IPS-15b (cell line): ENCODE measurements around the gene KIF3C.
"Not testable (repeated sequence)": the region's sequence is repeated elsewhere in the genome, so short reads cannot be mapped to it uniquely, and the experiment has no call there.

ENCODE experiments used
- H3K27me3 ChIP-seq: one replicate; pipeline ENCODE4 v1.6.1; 2013; ENCODE audit warnings: low read length; ENCODE audit not compliant: control insufficient read depth, insufficient read depth
- H3K36me3 ChIP-seq: one replicate; pipeline ENCODE4 v1.6.1; 2013; ENCODE audit warnings: low read length; ENCODE audit not compliant: control insufficient read depth, insufficient read depth
- H3K4me1 ChIP-seq: one replicate; pipeline ENCODE4 v1.6.1; 2013; ENCODE audit warnings: mild to moderate bottlenecking, low read length; ENCODE audit not compliant: control insufficient read depth, insufficient read depth
- H3K4me3 ChIP-seq: one replicate; pipeline ENCODE4 v1.5.1; 2013; ENCODE audit warnings: low read depth, low read length
- H3K9ac ChIP-seq: one replicate; pipeline ENCODE4 v1.6.1; 2013; ENCODE audit warnings: low read depth, mild to moderate bottlenecking, low read length
- H3K9me3 ChIP-seq: one replicate; pipeline ENCODE4 v1.6.1; 2013; ENCODE audit warnings: mild to moderate bottlenecking, low read length; ENCODE audit not compliant: control insufficient read depth, insufficient read depth

Gene KIF3C

GRCh38 chr2:25979001-25979400 lies 3.3 kb downstream of the KIF3C start:
- H3K4me3 ChIP-seq = no peak overlapping the region
- no peak overlapping the region for H3K9ac ChIP-seq
- no peaks in the 10 kb centered on the region for H3K27me3 ChIP-seq
- H3K4me1 ChIP-seq = peaks cover 13% of the 10 kb centered on the region
- H3K36me3 ChIP-seq = peaks cover 4% of the 10 kb centered on the region
- no peaks in the 10 kb centered on the region for H3K9me3 ChIP-seq

DNA sequence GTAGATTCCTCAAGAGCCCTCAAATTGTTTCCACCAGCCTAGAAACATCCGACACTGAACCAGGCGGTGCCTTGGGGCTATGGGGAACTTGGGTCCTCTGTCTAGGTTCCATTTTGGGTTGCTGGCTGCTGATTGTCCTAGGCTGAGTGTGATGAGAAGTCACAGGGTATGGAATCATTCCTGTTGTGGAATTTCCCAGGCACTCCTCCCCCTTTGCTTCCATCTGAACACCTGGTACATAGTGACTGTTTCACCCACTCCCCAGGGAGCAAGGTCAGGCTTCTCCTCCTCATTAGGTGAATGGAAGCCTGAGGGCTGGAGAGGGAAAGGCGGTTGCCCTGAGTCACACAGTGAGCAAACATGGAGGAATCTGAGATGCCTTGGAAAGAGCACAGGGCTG lies 4.5 kb downstream of the KIF3C start:
- Histone ChIP-seq H3K9ac (no peak overlapping the region), H3K4me3 (no peak overlapping the region), H3K27me3 (no peaks in the 10 kb centered on the region), H3K36me3 (peaks cover 6% of the 10 kb centered on the region), H3K9me3 (no peaks in the 10 kb centered on the region), H3K4me1 (peaks cover 13% of the 10 kb centered on the region)

GRCh38 chr2:25976983-25977741 lies 5.1 kb downstream of the KIF3C start:
- peaks cover 6% of the 10 kb centered on the region for H3K36me3 ChIP-seq
- H3K4me3 ChIP-seq = no peak overlapping the region
- no peak overlapping the region for H3K9ac ChIP-seq
- no peaks in the 10 kb centered on the region for H3K9me3 ChIP-seq
- H3K4me1 ChIP-seq = peaks cover 13% of the 10 kb centered on the region
- no peaks in the 10 kb centered on the region for H3K27me3 ChIP-seq

DNA sequence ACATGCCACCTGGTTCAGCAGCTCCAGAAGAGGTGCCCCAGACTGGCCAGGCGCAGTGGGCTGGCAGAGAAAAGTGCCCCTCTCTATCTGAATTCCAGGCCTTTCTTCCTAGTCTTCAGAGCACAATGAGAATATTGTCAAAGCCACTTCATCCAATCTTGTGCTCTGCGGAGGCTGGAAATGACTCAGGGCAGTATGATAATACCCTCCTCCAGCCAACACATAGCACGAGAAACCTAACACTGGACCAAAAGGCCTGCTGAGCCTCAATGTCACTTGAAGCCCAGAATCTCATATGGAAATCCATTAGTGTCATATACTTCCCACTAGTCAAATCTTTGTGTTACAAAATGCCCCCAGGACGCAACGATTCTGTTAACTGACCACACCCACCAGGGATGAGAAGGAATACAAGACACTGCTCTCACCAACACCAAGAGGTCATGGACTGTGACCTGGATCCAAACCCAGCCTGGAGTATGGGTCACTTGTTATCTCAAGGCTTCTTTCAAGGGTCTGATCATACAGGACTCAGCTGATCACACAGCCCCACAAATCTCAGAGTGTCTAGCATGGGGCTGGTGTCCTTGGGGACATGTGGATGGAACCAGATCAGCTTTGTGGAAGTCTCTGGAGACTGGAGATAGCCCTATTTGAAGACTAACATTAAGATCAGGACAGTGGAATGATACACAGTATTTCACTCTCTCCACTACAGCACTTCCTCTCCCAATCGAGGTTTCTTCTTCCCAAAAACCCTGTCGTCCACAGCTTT lies 10.1 kb downstream of the KIF3C start:
- Histone ChIP-seq H3K4me3 (no peak overlapping the region), H3K9ac (no peak overlapping the region), H3K27me3 (no peaks in the 10 kb centered on the region), H3K4me1 (no peaks in the 10 kb centered on the region), H3K9me3 (no peaks in the 10 kb centered on the region), H3K36me3 (peaks cover 2% of the 10 kb centered on the region)

DNA sequence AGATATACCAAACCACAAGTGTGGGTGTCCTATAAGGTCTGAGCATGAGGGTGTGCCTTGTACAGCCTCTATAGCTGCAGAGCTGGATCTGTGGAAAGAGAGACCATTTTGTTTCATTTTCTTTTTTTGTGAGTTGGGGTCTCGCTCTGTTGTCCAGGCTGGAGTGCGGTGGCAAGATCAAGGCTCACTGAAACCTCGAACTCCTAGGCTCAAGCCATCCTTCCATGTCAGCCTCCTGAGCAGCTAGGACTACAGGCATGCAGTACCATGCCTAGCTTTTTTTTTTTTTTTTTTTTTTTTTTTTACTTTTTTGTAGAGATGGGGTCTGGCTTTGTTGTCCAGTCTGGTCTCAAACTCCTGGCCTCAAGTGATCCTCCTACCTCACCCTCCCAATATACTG lies 10.7 kb downstream of the KIF3C start:
- H3K36me3 ChIP-seq = peaks cover 2% of the 10 kb centered on the region
- H3K9me3 ChIP-seq = no peaks in the 10 kb centered on the region
- H3K4me1 ChIP-seq = no peaks in the 10 kb centered on the region
- H3K9ac ChIP-seq = no peak overlapping the region
- no peak overlapping the region for H3K4me3 ChIP-seq
- H3K27me3 ChIP-seq = no peaks in the 10 kb centered on the region

GRCh38 chr2:25966531-25967270 lies 15.6 kb downstream of the KIF3C start:
- no peaks in the 10 kb centered on the region for H3K4me1 ChIP-seq
- H3K9me3 ChIP-seq = no peaks in the 10 kb centered on the region
- H3K36me3 ChIP-seq = no peaks in the 10 kb centered on the region
- no peak overlapping the region for H3K4me3 ChIP-seq
- H3K27me3 ChIP-seq = no peaks in the 10 kb centered on the region
- H3K9ac ChIP-seq = no peak overlapping the region

GRCh38 chr2:25964891-25965290 lies 17.4 kb downstream of the KIF3C start:
- no peaks in the 10 kb centered on the region for H3K4me1 ChIP-seq
- H3K27me3 ChIP-seq = no peaks in the 10 kb centered on the region
- H3K4me3 ChIP-seq = no peak overlapping the region
- H3K9ac ChIP-seq = no peak overlapping the region
- no peaks in the 10 kb centered on the region for H3K36me3 ChIP-seq
- H3K9me3 ChIP-seq = no peaks in the 10 kb centered on the region

DNA sequence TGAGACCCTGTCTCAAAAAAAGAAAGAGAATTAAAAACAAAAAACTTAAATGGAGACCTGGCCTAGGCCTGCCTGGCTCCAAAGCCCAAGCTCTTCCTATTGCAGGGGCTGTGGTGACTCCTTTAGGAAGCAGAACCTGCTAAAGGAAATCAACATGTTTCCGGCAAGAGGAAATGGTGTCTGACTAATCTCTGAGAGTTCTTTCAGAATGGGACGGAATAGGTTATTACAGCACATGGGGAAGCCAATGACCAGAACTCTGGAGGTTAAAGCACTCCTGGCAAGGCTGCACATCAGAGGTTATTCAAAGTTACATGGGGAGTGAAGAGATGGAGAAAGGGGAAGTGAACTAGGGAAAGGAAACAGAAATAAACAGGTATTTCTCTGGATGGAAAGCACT lies 21.4 kb downstream of the KIF3C start:
- Histone ChIP-seq H3K36me3 (no peaks in the 10 kb centered on the region), H3K9me3 (no peaks in the 10 kb centered on the region), H3K27me3 (no peaks in the 10 kb centered on the region), H3K4me3 (no peak overlapping the region), H3K4me1 (no peaks in the 10 kb centered on the region), H3K9ac (no peak overlapping the region)

- Histone ChIP-seq H3K9ac (no peak overlapping the region), H3K4me1 (no peaks in the 10 kb centered on the region), H3K9me3 (no peaks in the 10 kb centered on the region), H3K27me3 (no peaks in the 10 kb centered on the region), H3K36me3 (peaks cover 1% of the 10 kb centered on the region), H3K4me3 (no peak overlapping the region)
Measured at GRCh38 chr2:25960396-25960795, 21.9 kb downstream of the KIF3C start.

DNA sequence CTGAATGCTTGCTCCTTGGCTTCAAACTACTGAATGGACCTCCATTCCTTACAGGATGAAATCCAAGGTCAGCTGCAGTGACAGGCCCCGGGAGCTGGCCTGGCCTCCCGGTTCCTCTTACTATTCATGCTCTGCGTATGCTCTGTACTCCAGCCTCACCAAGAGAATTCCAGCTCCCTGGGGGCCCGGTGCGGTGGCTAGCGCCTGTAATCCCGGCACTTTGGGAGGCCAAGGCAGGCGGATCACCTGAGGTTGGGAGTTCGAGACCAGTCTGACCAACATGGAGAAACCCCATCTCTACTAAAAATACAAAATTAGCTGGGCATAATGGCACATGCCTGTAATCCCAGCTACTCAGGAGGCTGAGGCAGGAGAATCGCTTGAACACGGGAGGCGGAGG lies 23.7 kb downstream of the KIF3C start:
- H3K9ac ChIP-seq, H3K9me3 ChIP-seq, H3K4me1 ChIP-seq, H3K36me3 ChIP-seq, H3K4me3 ChIP-seq, H3K27me3 ChIP-seq: not testable (repeated sequence)

GRCh38 chr2:25957743-25958142 lies 24.6 kb downstream of the KIF3C start:
- Histone ChIP-seq H3K9ac (no peak overlapping the region), H3K4me3 (no peak overlapping the region), H3K4me1 (peaks cover 2% of the 10 kb centered on the region), H3K36me3 (peaks cover 3% of the 10 kb centered on the region), H3K27me3 (no peaks in the 10 kb centered on the region), H3K9me3 (no peaks in the 10 kb centered on the region)
